HG02970 (cell line): ENCODE measurements around the gene KLHL10.

ENCODE experiments used
- ATAC-seq: cut with Tn5 transposase; IDR thresholded peaks from one replicate; pipeline ENCODE4 v1.9.1; 2021; ENCODE audit warnings: mild to moderate bottlenecking, moderate library complexity, moderate number of reproducible peaks; ENCODE audit not compliant: unreplicated experiment, low FRiP score

KLHL10 gene

DNA sequence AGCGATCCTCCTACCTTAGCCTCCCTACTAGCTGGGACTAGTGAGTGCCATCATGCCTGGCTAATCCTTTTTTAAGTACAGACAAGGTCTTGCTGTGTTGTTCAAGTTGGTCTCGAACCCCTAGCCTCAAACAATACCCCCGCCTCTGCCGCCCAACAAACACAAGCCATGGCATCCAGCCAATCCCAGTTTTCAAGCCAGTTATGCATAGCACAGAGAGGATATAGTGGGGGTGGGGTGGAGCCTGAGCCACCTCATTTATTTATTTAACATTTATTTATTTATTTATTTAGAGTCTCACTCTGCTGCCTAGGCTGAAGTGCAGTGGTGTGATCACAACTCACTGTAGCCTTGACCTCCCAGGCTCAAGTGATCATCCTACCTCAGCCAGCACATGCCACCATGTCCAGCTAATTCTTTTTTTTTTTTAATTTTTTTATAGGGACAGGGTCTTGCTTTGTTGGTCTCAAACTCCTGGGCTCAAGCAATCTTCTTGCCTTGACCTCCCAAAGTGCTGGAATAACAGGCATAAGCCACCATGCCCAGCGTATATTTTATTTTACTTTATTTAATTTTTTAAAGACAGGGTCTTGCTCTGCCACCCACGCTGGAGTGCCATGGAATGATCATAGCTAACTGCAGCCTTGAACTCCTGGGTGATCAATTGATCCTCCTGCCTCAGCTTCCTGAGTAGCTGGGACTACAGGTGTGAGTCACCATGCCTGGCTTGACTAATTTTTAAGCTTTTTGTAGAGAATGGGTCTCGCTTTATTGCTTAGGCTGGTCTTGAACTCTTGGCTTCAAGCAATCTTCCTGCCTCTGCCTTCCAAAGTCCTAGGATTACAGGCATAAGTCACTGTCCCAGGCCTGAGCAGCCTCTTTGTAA lies 53.8 kb downstream of the KLHL10 start:
- ATAC-seq: no peak

DNA sequence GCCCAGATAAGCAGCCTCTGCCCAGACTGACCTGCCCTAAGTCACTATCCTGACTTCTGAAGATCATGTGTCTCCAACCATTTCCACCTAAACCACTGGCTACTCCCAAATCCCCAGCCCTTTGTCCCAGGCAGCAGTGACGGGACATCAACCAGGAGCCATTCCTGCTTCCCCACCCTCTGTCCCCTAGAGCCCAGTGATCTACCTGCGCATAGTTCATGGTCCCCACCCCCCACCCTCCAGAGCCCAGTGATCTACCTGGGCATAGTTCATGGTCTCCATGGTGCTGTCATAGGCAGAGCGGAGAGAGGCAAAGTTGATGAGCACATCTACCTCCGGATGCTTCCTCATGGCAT lies 54.4 kb downstream of the KLHL10 start:
- no peak for ATAC-seq

DNA sequence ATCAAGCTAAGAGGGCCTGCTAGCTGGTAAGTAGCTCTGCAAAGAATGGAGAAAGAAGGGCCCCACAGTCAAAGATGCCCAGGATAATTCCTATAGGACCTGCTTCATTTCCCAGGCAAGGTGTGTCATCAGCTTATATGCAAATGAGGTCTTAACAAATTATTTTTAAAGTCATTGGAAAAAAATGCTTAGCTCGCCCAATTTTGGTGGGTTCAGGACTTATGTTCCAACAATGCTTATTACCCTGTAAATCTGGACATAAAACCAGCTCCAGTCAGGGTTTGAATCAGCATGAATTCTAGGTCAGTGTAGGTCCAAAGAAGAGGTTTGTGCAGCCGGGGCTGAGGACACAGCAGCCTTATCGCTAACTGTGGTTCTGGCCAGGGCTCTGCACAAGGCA lies 55.8 kb downstream of the KLHL10 start:
- ATAC-seq: no peak

DNA sequence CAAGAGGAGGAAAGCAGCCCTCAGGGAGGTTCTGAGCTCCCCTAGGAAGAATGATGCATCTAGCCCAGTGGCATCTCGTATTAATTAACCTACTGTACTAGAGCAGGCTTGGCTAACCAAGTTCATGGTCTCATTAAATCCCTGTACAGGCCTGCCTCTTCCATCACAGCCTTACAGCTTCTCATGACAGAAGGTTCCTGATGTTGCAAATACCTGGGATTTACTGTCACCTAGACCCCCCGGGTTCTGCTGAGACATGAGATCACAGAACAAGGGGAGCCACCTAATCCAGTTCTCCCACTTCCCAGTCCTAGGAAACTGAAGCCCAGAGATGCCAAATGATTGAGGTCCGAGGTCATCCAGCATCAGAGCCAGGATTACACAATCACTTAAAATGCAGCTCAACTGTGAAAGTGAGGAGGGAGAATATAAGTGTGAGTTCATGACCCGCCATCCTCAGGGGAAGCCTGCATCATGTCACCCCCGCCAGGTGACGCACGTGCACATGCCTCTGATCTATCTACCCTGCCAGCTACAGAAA lies 57.2 kb downstream of the KLHL10 start:
- ATAC-seq: no peak

DNA sequence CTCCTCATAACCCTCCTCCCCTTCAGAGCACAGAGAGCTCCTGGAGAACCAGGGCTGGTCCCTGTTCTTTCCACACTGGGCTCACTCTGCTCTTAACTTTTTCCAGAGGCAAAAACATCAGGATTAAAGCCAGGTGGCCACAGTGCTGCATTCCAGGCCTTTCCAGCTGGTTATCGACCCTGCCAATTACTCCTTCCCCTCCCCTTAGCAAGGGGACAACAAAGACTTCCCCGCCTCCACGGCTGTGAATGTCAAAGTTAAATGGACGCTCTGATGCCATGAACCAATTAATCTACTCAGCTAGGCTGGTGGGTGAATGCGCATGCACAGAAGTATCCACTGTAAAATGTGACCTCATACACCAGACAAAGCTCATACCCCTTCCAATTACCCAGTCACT lies 58.0 kb downstream of the KLHL10 start:
- ATAC-seq: no peak

DNA sequence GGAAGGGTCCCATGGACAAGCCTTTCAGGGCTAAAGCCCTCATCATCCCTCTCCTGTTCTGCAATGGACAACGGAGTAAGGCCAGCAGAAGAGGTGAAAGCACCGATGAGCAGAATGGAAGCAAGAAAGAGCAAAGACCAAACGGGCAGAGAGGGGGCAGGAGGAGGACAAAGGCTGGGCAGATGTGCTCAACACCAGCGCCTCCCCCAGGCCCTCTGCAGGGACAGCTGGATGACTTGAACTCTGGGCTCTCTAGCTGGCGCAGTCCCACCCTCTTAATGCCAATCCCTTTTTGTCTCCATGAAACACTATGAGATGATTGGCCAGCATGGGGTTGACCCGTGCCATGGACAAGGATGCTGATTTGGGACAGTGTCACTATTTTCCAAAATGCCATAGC lies 59.1 kb downstream of the KLHL10 start:
- ATAC-seq: no peak
